Immature natural killer cell (primary cell): Measurements from ENCODE around the gene RAPGEF3. TPM values are rescaled to one million over a fixed set of nuclear protein-coding genes. Genes with fewer than 3 reads are reported as not detected.

Source experiments
- DNase-seq, 3 donors: peaks; one replicate each; pipeline ENCODE4 v3.0.0; 2022; ENCODE audit warnings: mixed read lengths in 1 of 3
- H3K27ac Mint-ChIP-seq, 6 donors: one replicate each; pipeline ENCODE4 v1.8.0; 2020; ENCODE audit warnings: mixed read lengths in 6 of 6, mild to moderate bottlenecking in 5 of 6, inconsistent platforms in 4 of 6, moderate library complexity in 3 of 6
- H3K27me3 Mint-ChIP-seq, 3 donors: one replicate each; pipeline ENCODE4 v1.8.0; 2020 to 2021; ENCODE audit warnings: low read depth in 3 of 3, mild to moderate bottlenecking in 3 of 3, mixed read lengths in 3 of 3, moderate library complexity in 3 of 3, inconsistent platforms in 1 of 3
- H3K36me3 Mint-ChIP-seq, 3 donors: one replicate each; pipeline ENCODE4 v1.8.0; 2020; ENCODE audit warnings: mixed read lengths in 3 of 3, inconsistent platforms in 2 of 3, mild to moderate bottlenecking in 2 of 3
- H3K4me1 Mint-ChIP-seq, 2 donors: one replicate each; pipeline ENCODE4 v1.8.0; 2020; ENCODE audit warnings: inconsistent platforms in 2 of 2, mild to moderate bottlenecking in 2 of 2, mixed read lengths in 2 of 2, moderate library complexity in 1 of 2
- H3K4me3 Mint-ChIP-seq, 5 donors: one replicate each; pipeline ENCODE4 v1.8.0; 2020; ENCODE audit warnings: mild to moderate bottlenecking in 5 of 5, mixed read lengths in 5 of 5, inconsistent platforms in 3 of 5, moderate library complexity in 3 of 5
- H3K9me3 Mint-ChIP-seq, 6 donors: one replicate each; pipeline ENCODE4 v1.8.0; 2020; ENCODE audit warnings: mild to moderate bottlenecking in 6 of 6, mixed read lengths in 6 of 6, inconsistent platforms in 4 of 6, moderate library complexity in 3 of 6
- polyA plus RNA-seq, 3 donors: library from polyadenylated mRNA; unstranded; fragments of 300-500 nt; fragmentation: Illumina TruSeq; gene quantifications; one replicate each; pipeline ENCODE4 v1.2.3, GENCODE V29; 2021

RAPGEF3 gene
- polyA plus RNA-seq, 3 donors from 2014 or later, result 0.25 TPM; not detected in 2

- Mint-ChIP-seq H3K27ac (peak overlapping the region in 2 of 6 donors; percentile 32 to 58), H3K36me3 (peaks cover 0 to 5% (median 0%) of the 10 kb centered on the region in 3 donors), H3K9me3 (no peaks in the 10 kb centered on the region), H3K4me3 (no peak overlapping the region), H3K27me3 (peaks cover 3 to 12% (median 10%) of the 10 kb centered on the region in 3 donors), H3K4me1 (peaks cover 13 to 21% of the 10 kb centered on the region in 2 donors)
- no peak for DNase-seq
These were observed 13.1 kb downstream of the RAPGEF3 start for GRCh38 chr12:47745485-47746041.

GRCh38 chr12:47744778-47745436, 13.8 kb downstream of the RAPGEF3 start:
- Mint-ChIP-seq H3K4me3 (no peak overlapping the region), H3K4me1 (peaks cover 13 to 26% of the 10 kb centered on the region in 2 donors), H3K27ac (no peak overlapping the region), H3K27me3 (peaks cover 3 to 12% (median 10%) of the 10 kb centered on the region in 3 donors), H3K9me3 (no peaks in the 10 kb centered on the region), H3K36me3 (peaks cover 0 to 5% (median 0%) of the 10 kb centered on the region in 3 donors)
- no peak for DNase-seq

- no peak overlapping the region for H3K4me3 Mint-ChIP-seq
- H3K4me1 Mint-ChIP-seq, result peaks cover 13 to 26% of the 10 kb centered on the region in 2 donors
- H3K27me3 Mint-ChIP-seq, result peaks cover 7 to 14% (median 12%) of the 10 kb centered on the region in 3 donors
- peak in 1 of 3 donors; percentile 14 for DNase-seq
- H3K9me3 Mint-ChIP-seq, result no peaks in the 10 kb centered on the region
- H3K27ac Mint-ChIP-seq, result no peak overlapping the region
- peaks cover 0 to 5% (median 0%) of the 10 kb centered on the region in 3 donors for H3K36me3 Mint-ChIP-seq
These were observed 14.6 kb downstream of the RAPGEF3 start for GRCh38 chr12:47744005-47744651.

DNA sequence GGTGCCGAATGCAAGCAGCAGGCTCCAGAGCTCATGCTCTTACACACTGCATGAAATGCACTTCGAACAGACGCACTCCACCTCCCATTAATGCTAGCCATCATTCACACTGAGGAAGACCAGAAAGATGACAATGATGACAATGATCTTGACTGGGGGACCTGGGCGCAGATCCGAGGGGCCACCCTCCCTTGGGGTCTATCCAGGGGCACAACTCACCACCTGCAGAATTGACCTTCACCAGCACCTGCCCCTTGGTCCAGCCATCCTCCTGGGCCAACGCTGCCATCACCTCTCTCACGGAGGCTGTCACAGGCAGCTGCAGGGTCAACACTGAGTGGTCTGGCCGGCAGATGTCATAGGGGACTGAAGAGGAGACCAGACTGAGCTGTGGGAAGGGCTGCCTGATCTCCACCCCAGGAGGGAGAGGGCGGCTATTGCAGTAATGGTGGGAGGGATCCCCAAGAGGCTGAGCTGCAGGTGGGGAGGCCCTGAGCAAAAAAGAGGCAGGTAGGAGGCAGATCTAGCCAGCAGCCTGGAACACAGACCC, 15.3 kb downstream of the RAPGEF3 start:
- peaks cover 7 to 14% (median 12%) of the 10 kb centered on the region in 3 donors for H3K27me3 Mint-ChIP-seq
- H3K36me3 Mint-ChIP-seq, result peaks cover 0 to 5% (median 0%) of the 10 kb centered on the region in 3 donors
- peaks cover 13 to 26% of the 10 kb centered on the region in 2 donors for H3K4me1 Mint-ChIP-seq
- DNase-seq, result no peak
- H3K27ac Mint-ChIP-seq, result peak overlapping the region in 1 of 6 donors; percentile 14
- no peaks in the 10 kb centered on the region for H3K9me3 Mint-ChIP-seq
- H3K4me3 Mint-ChIP-seq, result no peak overlapping the region

DNA sequence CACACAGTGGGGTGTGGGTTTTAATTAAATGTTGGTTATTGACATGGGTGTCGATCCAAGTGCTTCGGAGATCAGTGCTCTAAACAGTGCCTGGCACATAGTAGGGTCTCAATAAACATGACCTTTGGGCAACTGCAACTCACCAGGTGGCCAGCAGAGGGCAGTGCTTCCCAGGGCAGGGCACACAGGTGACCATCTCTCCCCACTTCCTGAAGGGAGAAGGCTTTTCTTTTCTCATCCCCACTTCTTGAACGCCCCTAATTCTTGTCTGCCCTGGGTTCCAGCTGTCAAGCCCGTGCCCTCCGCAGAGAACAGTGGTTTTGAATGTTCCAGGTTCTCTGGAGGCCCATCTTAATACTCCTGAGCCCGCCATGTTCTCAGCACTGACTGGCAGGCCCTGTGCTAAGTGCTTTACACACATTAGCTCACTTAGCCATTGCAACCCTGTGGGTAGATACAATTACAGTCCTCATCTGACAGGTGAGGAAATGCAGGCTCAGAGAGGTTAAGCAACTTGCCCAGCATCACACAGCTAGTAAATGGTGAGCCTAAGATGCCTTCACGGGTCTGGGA, 16.3 kb downstream of the RAPGEF3 start:
- Mint-ChIP-seq H3K36me3 (peaks cover 0 to 5% (median 0%) of the 10 kb centered on the region in 3 donors), H3K4me3 (peak overlapping the region in 1 of 5 donors; percentile 1), H3K27ac (no peak overlapping the region), H3K9me3 (no peaks in the 10 kb centered on the region), H3K27me3 (peaks cover 7 to 12% (median 11%) of the 10 kb centered on the region in 3 donors), H3K4me1 (peaks cover 13 to 26% of the 10 kb centered on the region in 2 donors)
- peak; percentile 56 to 64 (median 62) for DNase-seq

- Mint-ChIP-seq H3K27me3 (peaks cover 8 to 11% (median 9%) of the 10 kb centered on the region in 3 donors), H3K27ac (peak overlapping the region in 3 of 6 donors; percentile 15 to 55 (median 51)), H3K9me3 (no peaks in the 10 kb centered on the region), H3K36me3 (peaks cover 0 to 5% (median 0%) of the 10 kb centered on the region in 3 donors), H3K4me1 (peaks cover 13 to 26% of the 10 kb centered on the region in 2 donors), H3K4me3 (peak overlapping the region; percentile 56 to 69 (median 61))
- peak; percentile 60 to 77 (median 68) for DNase-seq
These were observed 17.4 kb downstream of the RAPGEF3 start for GRCh38 chr12:47741340-47741703.

GRCh38 chr12:47740606-47741339, 17.9 kb downstream of the RAPGEF3 start:
- H3K27ac Mint-ChIP-seq, result peak overlapping the region in 2 of 6 donors; percentile 15 to 51
- no peaks in the 10 kb centered on the region for H3K9me3 Mint-ChIP-seq
- no peak for DNase-seq
- H3K4me1 Mint-ChIP-seq, result peaks cover 13 to 26% of the 10 kb centered on the region in 2 donors
- peak overlapping the region; percentile 59 to 69 (median 65) for H3K4me3 Mint-ChIP-seq
- H3K27me3 Mint-ChIP-seq, result peaks cover 8 to 11% (median 8%) of the 10 kb centered on the region in 3 donors
- H3K36me3 Mint-ChIP-seq, result peaks cover 0 to 5% (median 0%) of the 10 kb centered on the region in 3 donors

DNA sequence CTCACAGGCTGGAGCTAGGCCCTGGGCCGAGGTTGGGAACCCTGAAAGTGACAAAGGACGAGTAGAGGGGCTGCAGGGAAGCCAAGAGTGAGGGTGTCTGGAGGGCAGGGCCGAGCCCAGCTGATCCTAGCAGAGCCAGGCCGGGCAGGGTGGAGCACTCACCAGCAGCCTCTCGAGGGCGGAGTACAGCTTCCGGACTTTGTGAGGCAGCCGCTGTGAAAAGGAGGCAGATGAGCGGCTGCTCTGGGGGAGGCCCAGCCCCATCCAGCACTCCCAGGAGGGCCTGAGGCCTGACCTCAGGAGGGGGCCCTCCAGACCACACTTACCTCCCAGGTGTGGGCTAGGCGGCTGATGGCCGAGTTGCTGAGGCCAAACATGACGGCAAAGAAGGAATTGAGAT, 18.7 kb downstream of the RAPGEF3 start:
- H3K36me3 Mint-ChIP-seq, result peaks cover 0 to 3% (median 0%) of the 10 kb centered on the region in 3 donors
- no peaks in the 10 kb centered on the region for H3K9me3 Mint-ChIP-seq
- DNase-seq, result no peak
- peaks cover 13 to 26% of the 10 kb centered on the region in 2 donors for H3K4me1 Mint-ChIP-seq
- peaks cover 7 to 11% (median 8%) of the 10 kb centered on the region in 3 donors for H3K27me3 Mint-ChIP-seq
- H3K27ac Mint-ChIP-seq, result peak overlapping the region in 3 of 6 donors; percentile 40 to 67 (median 48)
- H3K4me3 Mint-ChIP-seq, result peak overlapping the region; percentile 59 to 68 (median 63)

- peak overlapping the region in 3 of 6 donors; percentile 10 to 43 (median 12) for H3K27ac Mint-ChIP-seq
- H3K9me3 Mint-ChIP-seq, result no peaks in the 10 kb centered on the region
- peaks cover 3 to 10% (median 8%) of the 10 kb centered on the region in 3 donors for H3K27me3 Mint-ChIP-seq
- H3K4me1 Mint-ChIP-seq, result peaks cover 13 to 26% of the 10 kb centered on the region in 2 donors
- DNase-seq, result no peak
- peak overlapping the region in 2 of 5 donors; percentile 36 to 61 for H3K4me3 Mint-ChIP-seq
- H3K36me3 Mint-ChIP-seq, result peaks cover 0 to 2% (median 0%) of the 10 kb centered on the region in 3 donors
These were observed 19.4 kb downstream of the RAPGEF3 start for GRCh38 chr12:47739297-47739696.

- no peak for DNase-seq
- Mint-ChIP-seq H3K9me3 (no peaks in the 10 kb centered on the region), H3K4me1 (peaks cover 13 to 26% of the 10 kb centered on the region in 2 donors), H3K4me3 (peak overlapping the region in 1 of 5 donors; percentile 7), H3K36me3 (peaks cover 0 to 6% (median 0%) of the 10 kb centered on the region in 3 donors), H3K27ac (no peak overlapping the region), H3K27me3 (peaks cover 0 to 10% (median 8%) of the 10 kb centered on the region in 3 donors)
These were observed 20.6 kb downstream of the RAPGEF3 start for GRCh38 chr12:47737936-47738594.

DNA sequence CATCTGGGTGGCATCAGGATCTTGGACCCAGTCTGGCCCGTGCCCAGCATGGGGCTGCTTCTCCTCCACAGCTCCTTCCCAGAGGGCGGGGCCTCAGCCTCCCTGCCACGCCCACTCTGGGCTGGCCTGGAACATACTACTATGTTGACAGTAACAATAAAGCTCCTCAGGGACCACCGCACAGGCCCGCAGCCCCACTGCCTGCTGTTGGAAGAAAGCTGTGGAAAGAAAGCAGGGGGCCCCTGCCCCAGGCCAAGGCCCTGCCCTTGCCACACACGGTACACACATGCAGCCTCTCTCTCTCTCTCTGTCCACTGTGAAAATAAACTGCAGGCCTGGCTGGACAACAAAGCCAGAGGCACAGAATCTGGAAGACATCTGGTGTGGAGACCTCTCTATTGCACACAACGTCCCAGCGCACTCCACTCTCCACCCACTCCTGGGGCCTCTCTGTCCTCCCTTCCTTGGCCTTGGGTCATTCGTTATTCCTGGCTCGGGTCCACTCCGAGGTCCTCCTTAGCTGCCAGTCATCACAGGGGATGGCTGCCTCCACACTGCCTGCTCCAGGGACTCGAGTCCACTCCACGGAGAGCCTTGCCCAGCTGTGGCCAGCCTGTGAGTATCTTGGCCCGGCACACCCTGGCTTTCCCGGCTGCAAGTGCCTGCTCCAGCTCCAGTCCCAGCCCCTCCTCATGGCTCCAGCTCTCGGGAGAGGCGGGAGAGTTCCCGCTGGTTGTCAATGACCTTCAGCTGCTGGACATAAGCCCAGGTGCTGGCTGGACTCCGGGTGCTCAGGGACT, 21.6 kb downstream of the RAPGEF3 start:
- Mint-ChIP-seq H3K4me3 (no peak overlapping the region), H3K27me3 (peaks cover 0 to 8% (median 6%) of the 10 kb centered on the region in 3 donors), H3K4me1 (peaks cover 10 to 16% of the 10 kb centered on the region in 2 donors), H3K27ac (peak overlapping the region in 1 of 6 donors; percentile 30), H3K9me3 (no peaks in the 10 kb centered on the region), H3K36me3 (peaks cover 0 to 6% (median 0%) of the 10 kb centered on the region in 3 donors)
- DNase-seq, result no peak

DNA sequence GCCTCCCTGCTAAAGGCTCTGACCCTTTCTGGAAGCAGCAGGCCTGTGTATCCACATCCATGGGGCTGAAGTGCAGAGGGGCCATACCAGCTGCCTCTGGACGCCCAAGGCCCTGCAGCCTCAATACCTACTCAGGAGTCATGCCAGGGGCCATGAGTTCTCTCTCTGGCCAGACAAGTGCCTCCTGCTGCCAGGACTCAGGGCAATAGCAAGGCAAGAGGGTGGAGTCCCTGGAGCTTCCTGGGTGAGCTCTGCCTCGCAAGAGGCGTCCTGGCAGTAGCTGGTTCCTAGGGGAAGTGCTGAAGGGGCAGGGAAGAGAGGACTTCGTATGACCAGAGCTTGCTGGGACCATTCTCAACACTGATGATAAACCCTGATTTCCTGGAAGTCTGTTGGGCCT, 22.5 kb downstream of the RAPGEF3 start:
- H3K27ac Mint-ChIP-seq, result no peak overlapping the region
- peaks cover 3 to 8% of the 10 kb centered on the region in 2 donors for H3K4me1 Mint-ChIP-seq
- no peaks in the 10 kb centered on the region for H3K9me3 Mint-ChIP-seq
- no peak overlapping the region for H3K4me3 Mint-ChIP-seq
- DNase-seq, result no peak
- H3K36me3 Mint-ChIP-seq, result peaks cover 0 to 6% (median 0%) of the 10 kb centered on the region in 3 donors
- H3K27me3 Mint-ChIP-seq, result peaks cover 0 to 6% (median 4%) of the 10 kb centered on the region in 3 donors
